K562 (cell line): ENCODE measurements around the gene IL11. TPM values are rescaled to one million over a fixed set of nuclear protein-coding genes. Genes with fewer than 3 reads are reported as not detected.

Experiments used
- BCOR ChIP-seq: fragments of 450-650 bp; IDR thresholded peaks from 2 replicates; pipeline ENCODE4 v1.6.1; 2016
- EZH2 ChIP-seq: IDR thresholded peaks from 2 replicates; pipeline ENCODE4 v1.6.1; 2012; ENCODE audit warnings: low read depth, mild to moderate bottlenecking, inconsistent platforms, low read length, borderline replicate concordance
- GABPB2 ChIP-seq: fragments of 250-450 bp; sonication (Bioruptor Pico); conservative IDR thresholded peaks from 2 replicates; pipeline ENCODE4 v1.5.1; 2021; ENCODE audit warnings: mild to moderate bottlenecking
- GTF2F1 ChIP-seq: IDR thresholded peaks from 2 replicates; pipeline ENCODE4 v1.6.1; 2011; ENCODE audit warnings: low read depth, low read length, improper control_type of control experiment
- HDGF ChIP-seq: fragments of 450-650 bp; IDR thresholded peaks from 2 replicates; pipeline ENCODE4 v1.6.1; 2016
- JUND ChIP-seq, 2 experiments: IDR thresholded peaks; 2 replicates in 1 of 2; 3 replicates in 1 of 2; pipeline ENCODE4 v1.6.1; 2011; ENCODE audit warnings: borderline replicate concordance in 2 of 2, low read depth in 2 of 2, low read length in 2 of 2, improper control_type of control experiment in 1 of 2, missing biosample characterization in 1 of 2, missing genetic modification characterization in 1 of 2, missing genetic modification reagents in 1 of 2
- KDM1A ChIP-seq, 2 experiments: fragments of 450-650 bp; IDR thresholded peaks; 2 replicates each; pipeline ENCODE4 v1.6.1; 2016; ENCODE audit warnings: mild to moderate bottlenecking in 2 of 2
- LEF1 ChIP-seq: fragments of 450-650 bp; IDR thresholded peaks from 2 replicates; pipeline ENCODE4 v1.6.1; 2016; ENCODE audit warnings: mild to moderate bottlenecking
- MTA1 ChIP-seq: fragments of 450-650 bp; IDR thresholded peaks from 2 replicates; pipeline ENCODE4 v1.6.1; 2017; ENCODE audit warnings: borderline replicate concordance
- NFE2 ChIP-seq: IDR thresholded peaks from 2 replicates; pipeline ENCODE4 v1.6.1; 2014; ENCODE audit warnings: antibody characterized with exemption, low read depth
- TAF15 ChIP-seq: fragments of 200-400 bp; formaldehyde crosslinking; IDR thresholded peaks from 2 replicates; pipeline ENCODE4 v1.6.1; 2017; ENCODE audit warnings: mild to moderate bottlenecking, low read depth, low read length, moderate library complexity
- TOE1 ChIP-seq, 2 experiments: fragments of 450-650 bp in 1 of 2; sonication (generic) in 1 of 2; formaldehyde crosslinking in 1 of 2; IDR thresholded peaks; 2 replicates each; pipeline versions ENCODE4 v1.7.1 to v1.8.0; 2016 to 2022; ENCODE audit warnings: borderline replicate concordance in 2 of 2, mild to moderate bottlenecking in 2 of 2, antibody characterized with exemption in 1 of 2, inconsistent platforms in 1 of 2, low read depth in 1 of 2, missing genetic modification reagents in 1 of 2, moderate library complexity in 1 of 2
- ZNF232 ChIP-seq: sonication (generic); formaldehyde crosslinking; IDR thresholded peaks from 2 replicates; pipeline ENCODE4 v1.8.0; 2022; ENCODE audit warnings: mild to moderate bottlenecking, missing genetic modification reagents
- ZNF253 ChIP-seq: fragments of 250-450 bp; sonication (Bioruptor Pico); conservative IDR thresholded peaks from 2 replicates; pipeline ENCODE4 v1.6.1; 2021; ENCODE audit warnings: mild to moderate bottlenecking
- ZNF589 ChIP-seq: fragments of 200-800 bp; sonication (Bioruptor generic); IDR thresholded peaks from 2 replicates; pipeline ENCODE4 v1.6.1; 2016; ENCODE audit warnings: low read depth, missing genetic modification characterization, missing compliant biosample characterization
- ZNF75A ChIP-seq: fragments of 450-650 bp; formaldehyde crosslinking; IDR thresholded peaks from 2 replicates; pipeline ENCODE4 v1.4.0; 2020; ENCODE audit warnings: mild to moderate bottlenecking
- polyA plus RNA-seq, 8 experiments: library from polyadenylated mRNA; depleted of rRNA in 4 of 8; stranded (reverse) in 5 of 8; unstranded in 3 of 8; fragments of >200 nt; fragmentation: Nextera tagmentation in 2 of 8; fragmentation: Illumina TruSeq in 1 of 8; extraction: Ambion mirVana in 2 of 8; extraction: Trizol in 1 of 8; gene quantifications; 2 replicates each; pipeline versions ENCODE4 v1.2.1 to v1.2.3, GENCODE V29; 2011 to 2014; ENCODE audit warnings: inconsistent platforms in 1 of 8, missing spikeins in 1 of 8
- total RNA-seq, 7 experiments: library from RNA; depleted of rRNA in 6 of 7; stranded (reverse); fragments of >200 nt in 6 of 7; fragmentation: Illumina TruSeq in 2 of 7; extraction: Trizol in 2 of 7; gene quantifications; 2 replicates each; pipeline versions ENCODE4 v1.2.1 to v1.2.3, GENCODE V29; 2011 to 2021; ENCODE audit warnings: low replicate concordance in 1 of 7
- TF ChIP-seq, protein P1 (sequence below): sonication (generic); formaldehyde crosslinking; IDR thresholded peaks from 2 replicates; pipeline ENCODE4 v1.8.1; 2022; ENCODE audit warnings: missing genetic modification reagents
- TF ChIP-seq, protein P2 (sequence below), 2 experiments: IDR thresholded peaks; 2 replicates each; pipeline ENCODE4 v1.6.1; 2011; ENCODE audit warnings: borderline replicate concordance in 1 of 2, control low read depth in 1 of 2, low read depth in 1 of 2, low read length in 1 of 2, mild to moderate bottlenecking in 1 of 2, mixed read lengths in 1 of 2, moderate library complexity in 1 of 2; ENCODE audit not compliant: insufficient read depth in 1 of 2, insufficient read length in 1 of 2, poor library complexity in 1 of 2, severe bottlenecking in 1 of 2; ENCODE audit errors: extremely low read depth in 1 of 2
- TF ChIP-seq, protein P3 (sequence below): fragments of 450-650 bp; formaldehyde crosslinking; IDR thresholded peaks from 2 replicates; pipeline ENCODE4 v1.4.0; 2020; ENCODE audit warnings: mild to moderate bottlenecking, moderate library complexity

The IL11 gene
- total and polyA plus RNA-seq, 9 of the 15 experiments (the other 6 are each of a cell fraction or from before 2014, with no cell fraction given): 0.04 to 0.42 (median 0.06) TPM; not detected in 6

DNA sequence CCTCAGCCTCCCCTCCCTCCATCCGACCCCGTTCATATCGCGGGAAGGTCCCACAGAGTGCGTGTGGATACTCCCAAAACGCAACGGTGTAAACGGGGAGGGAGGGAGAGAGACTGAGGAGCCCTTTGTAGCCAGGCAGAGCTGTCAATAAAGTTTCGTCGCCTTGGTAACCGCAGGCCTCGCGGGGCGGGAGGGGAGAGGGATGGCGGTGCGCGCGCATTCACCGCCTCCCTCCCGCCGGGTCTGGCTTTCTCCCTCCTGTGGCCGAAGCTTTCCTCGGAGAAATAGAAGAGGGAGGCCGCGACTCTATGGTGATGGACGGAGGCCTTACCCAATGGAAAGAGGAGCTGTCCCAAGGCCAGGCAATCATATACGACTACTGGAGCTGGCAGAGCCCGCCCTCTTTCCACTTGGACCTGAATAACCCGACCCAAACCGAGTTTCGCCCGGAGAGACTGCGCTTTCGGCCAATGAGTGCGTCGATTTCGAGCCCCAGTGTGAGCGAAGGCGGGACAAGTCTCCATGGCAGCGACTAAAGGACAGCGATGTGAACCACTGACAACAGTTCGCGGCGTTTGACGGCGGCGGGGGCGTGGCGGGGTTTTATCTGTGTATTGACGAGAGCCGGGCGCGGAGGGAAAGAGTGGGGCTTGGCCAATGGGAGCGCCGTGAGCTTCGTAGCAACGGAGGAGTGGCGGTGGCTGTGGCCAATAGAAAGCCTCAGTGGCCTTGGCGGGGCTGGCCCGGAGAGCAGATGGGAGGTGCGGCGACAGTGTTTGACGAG lies 31.0 kb downstream of the IL11 start, which contains the start of gene KMT5C (continued):
- TF ChIP-seq KDM1A (IDR thresholded peaks at IDR 0.05) (no peak), TOE1 (IDR thresholded peaks at IDR 0.05; ENCODE audit: borderline replicate concordance) (no peak), TOE1 (CRISPR knock-in tag; IDR thresholded peaks at IDR 0.05; ENCODE audit: borderline replicate concordance, low read depth) (no peak), MTA1 (peak; percentile 94), ZNF253 (CRISPR knock-in tag) (no peak), TAF15 (no peak), NFE2 (no peak), EZH2 (no peak), HDGF (no peak), ZNF232 (CRISPR knock-in tag) (no peak), LEF1 (no peak; the same call in 1 of the 2 replicates), ZNF589 (no peak), BCOR (no peak), ZNF75A (CRISPR knock-in tag) (no peak), GABPB2 (CRISPR knock-in tag) (no peak), JUND (IDR thresholded peaks at IDR 0.05; ENCODE audit: borderline replicate concordance, low read depth, low read length) (no peak; the same call in 1 of the 2 replicates), JUND (tag; IDR thresholded peaks at IDR 0.05; ENCODE audit: borderline replicate concordance, low read depth, low read length) (no peak), GTF2F1 (peak; percentile 12; the same call in 1 of the 2 replicates)
- TF ChIP-seq, protein P1, sequence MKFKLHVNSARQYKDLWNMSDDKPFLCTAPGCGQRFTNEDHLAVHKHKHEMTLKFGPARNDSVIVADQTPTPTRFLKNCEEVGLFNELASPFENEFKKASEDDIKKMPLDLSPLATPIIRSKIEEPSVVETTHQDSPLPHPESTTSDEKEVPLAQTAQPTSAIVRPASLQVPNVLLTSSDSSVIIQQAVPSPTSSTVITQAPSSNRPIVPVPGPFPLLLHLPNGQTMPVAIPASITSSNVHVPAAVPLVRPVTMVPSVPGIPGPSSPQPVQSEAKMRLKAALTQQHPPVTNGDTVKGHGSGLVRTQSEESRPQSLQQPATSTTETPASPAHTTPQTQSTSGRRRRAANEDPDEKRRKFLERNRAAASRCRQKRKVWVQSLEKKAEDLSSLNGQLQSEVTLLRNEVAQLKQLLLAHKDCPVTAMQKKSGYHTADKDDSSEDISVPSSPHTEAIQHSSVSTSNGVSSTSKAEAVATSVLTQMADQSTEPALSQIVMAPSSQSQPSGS (CRISPR knock-in tag): no peak
- TF ChIP-seq, protein P2, sequence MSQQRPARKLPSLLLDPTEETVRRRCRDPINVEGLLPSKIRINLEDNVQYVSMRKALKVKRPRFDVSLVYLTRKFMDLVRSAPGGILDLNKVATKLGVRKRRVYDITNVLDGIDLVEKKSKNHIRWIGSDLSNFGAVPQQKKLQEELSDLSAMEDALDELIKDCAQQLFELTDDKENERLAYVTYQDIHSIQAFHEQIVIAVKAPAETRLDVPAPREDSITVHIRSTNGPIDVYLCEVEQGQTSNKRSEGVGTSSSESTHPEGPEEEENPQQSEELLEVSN (IDR thresholded peaks at IDR 0.05; ENCODE audit: borderline replicate concordance in 1 of 2, extremely low read depth in 1 of 2, insufficient read depth in 1 of 2, insufficient read length in 1 of 2, low read depth in 1 of 2, low read length in 1 of 2, poor library complexity in 1 of 2, severe bottlenecking in 1 of 2): peak; percentile 57 to 71
- TF ChIP-seq, protein P3, sequence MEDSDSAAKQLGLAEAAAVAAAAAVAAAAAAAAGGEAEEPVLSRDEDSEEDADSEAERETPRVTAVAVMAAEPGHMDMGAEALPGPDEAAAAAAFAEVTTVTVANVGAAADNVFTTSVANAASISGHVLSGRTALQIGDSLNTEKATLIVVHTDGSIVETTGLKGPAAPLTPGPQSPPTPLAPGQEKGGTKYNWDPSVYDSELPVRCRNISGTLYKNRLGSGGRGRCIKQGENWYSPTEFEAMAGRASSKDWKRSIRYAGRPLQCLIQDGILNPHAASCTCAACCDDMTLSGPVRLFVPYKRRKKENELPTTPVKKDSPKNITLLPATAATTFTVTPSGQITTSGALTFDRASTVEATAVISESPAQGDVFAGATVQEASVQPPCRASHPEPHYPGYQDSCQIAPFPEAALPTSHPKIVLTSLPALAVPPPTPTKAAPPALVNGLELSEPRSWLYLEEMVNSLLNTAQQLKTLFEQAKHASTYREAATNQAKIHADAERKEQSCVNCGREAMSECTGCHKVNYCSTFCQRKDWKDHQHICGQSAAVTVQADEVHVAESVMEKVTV: no peak
